ENCODE measurements around the gene TRIM63.

TRIM63 gene

DNA sequence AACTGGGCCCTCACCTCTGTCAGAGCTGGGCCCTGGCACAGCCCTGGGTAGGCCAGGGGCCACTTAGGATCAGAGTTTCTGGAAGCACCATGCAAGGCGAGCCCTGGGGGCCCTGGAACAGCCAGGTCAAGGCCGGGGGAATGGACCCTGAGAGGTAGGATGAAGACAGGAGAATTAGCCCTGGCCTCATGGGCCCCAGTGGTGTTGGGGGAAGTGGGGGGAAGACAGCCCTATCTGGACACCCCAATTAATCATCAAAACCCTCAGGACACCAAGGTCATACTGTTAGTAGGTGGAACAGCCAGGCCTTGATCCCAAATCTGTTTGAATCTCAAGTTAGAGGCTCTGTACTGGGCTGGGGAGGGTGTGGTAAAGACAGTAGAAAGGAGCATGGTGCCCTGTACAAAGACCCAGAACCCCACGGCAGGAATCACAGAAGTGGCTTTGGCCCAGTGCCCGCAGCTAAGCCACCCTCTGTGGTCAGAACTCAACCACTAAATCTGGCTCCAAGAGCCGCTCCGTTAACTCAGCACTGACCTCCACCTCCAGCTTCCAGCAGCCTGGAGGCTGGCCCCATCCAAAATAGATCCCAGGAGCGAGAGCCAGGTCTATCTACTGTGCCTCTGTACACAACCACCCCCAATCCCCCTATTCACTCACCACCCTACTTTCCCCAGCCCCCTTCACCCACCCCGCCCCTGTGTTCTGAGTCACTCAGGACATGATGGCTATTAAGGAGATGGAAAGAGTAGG lies 14.0 kb upstream of the TRIM63 start:
- no peaks in the 10 kb centered on the region for H3K36me3 ChIP-seq (ENCODE audit: control insufficient read depth, insufficient read depth, low read length)
- H3K27ac ChIP-seq (ENCODE audit: low read depth, low read length) = no peak overlapping the region
- no peaks in the 10 kb centered on the region for H3K27me3 ChIP-seq (ENCODE audit: control insufficient read depth, insufficient read depth, low read length)
- H3K4me1 ChIP-seq (ENCODE audit: control insufficient read depth, insufficient read depth, low read length) = no peaks in the 10 kb centered on the region
- no peak overlapping the region for H3K4me3 ChIP-seq (ENCODE audit: low read length)
- no peak overlapping the region for H3K9ac ChIP-seq (ENCODE audit: low read length)

DNA sequence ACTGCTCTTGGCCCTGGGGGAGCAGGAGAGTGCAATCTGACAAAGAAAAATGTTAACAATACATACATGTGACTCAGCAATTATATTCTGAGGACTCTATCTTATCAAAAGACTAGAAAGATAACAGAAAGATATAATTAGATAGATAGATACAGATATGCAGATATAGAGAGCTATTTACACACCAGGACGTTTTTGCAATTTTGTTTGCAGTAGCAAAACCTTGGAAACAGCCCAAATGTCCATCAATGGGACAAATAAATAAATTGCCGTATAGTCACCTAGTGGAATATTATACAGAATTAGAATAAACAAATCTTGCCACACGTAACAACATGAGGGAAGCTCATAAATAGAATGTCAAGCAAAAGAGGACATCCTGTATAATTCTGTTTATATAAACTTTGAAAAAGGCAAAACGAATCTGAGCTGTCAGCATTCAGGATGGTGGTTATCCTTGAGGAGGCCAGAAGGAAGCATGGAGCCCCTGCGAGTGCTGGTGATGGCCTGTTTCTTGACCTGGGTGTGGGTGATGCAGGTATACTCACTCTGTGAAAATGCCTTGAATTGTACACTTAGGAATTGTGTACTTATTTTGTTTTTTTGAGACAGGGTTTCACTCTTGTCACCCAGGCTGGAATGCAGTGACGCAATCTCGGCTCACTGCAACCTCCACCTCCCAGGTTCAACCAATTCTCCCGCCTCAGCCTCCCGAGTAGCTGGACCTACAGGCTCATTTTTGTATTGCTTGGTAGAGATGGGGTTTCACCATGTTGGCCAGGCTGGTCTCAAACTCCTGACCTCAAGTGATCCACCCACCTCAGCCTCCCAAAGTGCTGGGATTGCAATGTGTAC lies 12.8 kb upstream of the TRIM63 start:
- H3K27me3 ChIP-seq (ENCODE audit: control insufficient read depth, insufficient read depth, low read length) = no peaks in the 10 kb centered on the region
- H3K4me3 ChIP-seq (ENCODE audit: low read length) = no peak overlapping the region
- H3K27ac ChIP-seq (ENCODE audit: low read depth, low read length) = no peak overlapping the region
- no peaks in the 10 kb centered on the region for H3K4me1 ChIP-seq (ENCODE audit: control insufficient read depth, insufficient read depth, low read length)
- no peaks in the 10 kb centered on the region for H3K36me3 ChIP-seq (ENCODE audit: control insufficient read depth, insufficient read depth, low read length)
- H3K9ac ChIP-seq (ENCODE audit: low read length) = no peak overlapping the region

DNA sequence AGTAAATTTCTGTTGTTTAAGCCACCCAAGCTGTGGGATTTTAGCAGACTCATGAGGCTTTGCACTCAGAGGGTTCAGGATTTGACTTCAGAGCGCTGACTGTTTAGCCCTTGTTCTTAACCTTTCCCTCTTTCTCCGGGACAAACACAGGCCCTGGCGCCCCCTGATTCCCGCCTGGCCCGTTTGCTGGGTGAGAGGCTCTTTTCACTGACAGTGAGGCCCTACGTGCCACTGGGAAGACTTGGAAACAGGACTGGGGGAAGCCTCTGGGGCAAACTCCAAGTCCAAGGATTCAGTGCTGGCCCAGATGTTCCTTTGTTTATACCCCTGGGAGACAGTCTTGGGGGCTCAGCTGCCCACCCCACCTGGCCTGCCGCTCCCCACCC lies 11.7 kb upstream of the TRIM63 start:
- Histone ChIP-seq H3K4me1 (ENCODE audit: control insufficient read depth, insufficient read depth, low read length) (no peaks in the 10 kb centered on the region), H3K36me3 (ENCODE audit: control insufficient read depth, insufficient read depth, low read length) (no peaks in the 10 kb centered on the region), H3K4me3 (ENCODE audit: low read length) (no peak overlapping the region), H3K27me3 (ENCODE audit: control insufficient read depth, insufficient read depth, low read length) (no peaks in the 10 kb centered on the region), H3K9ac (ENCODE audit: low read length) (no peak overlapping the region), H3K27ac (ENCODE audit: low read depth, low read length) (no peak overlapping the region)

DNA sequence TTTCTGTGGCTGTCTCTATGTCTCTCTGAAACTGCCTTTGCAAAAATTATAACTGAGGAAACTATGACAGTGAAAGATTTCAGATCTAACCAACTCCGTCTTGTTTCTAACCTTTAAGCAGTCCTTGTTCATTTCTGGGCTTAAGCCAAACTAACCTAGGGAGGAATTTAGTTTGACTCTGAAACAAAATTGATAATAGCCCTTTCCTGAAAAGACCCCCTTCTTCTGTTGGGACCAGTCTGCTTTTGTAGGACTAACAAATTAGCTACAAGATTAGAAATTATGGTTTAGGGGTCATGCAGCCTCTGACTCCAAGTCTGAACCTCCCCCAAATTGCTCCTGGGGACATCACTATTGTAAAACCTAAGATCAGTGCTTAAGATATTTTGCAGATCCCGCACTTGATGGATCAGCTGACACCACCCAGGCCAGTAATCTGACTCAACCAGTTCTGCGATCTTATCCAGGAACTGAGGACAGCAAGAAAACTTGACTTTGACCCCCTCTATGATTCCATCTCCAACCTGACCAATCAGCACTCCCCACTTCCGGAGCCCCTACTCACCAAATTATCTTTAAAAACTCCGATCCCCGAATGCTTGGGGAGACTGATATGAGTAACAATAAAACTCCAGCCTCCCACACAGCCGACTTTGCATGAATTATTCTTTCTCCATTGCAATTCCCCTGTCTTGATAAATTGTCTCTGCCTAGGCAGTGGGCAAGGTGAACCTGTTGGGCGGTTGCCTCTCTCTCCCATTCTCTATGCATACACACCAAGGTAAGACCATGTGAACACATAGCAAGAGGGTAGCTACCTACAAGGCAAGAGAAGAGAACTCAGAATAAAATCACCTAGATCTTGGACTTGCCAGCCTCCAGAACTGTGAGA lies 11.1 kb upstream of the TRIM63 start:
- no peak overlapping the region for H3K9ac ChIP-seq (ENCODE audit: low read length)
- no peaks in the 10 kb centered on the region for H3K36me3 ChIP-seq (ENCODE audit: control insufficient read depth, insufficient read depth, low read length)
- no peak overlapping the region for H3K27ac ChIP-seq (ENCODE audit: low read depth, low read length)
- H3K4me3 ChIP-seq (ENCODE audit: low read length) = no peak overlapping the region
- H3K27me3 ChIP-seq (ENCODE audit: control insufficient read depth, insufficient read depth, low read length) = no peaks in the 10 kb centered on the region
- no peaks in the 10 kb centered on the region for H3K4me1 ChIP-seq (ENCODE audit: control insufficient read depth, insufficient read depth, low read length)

DNA sequence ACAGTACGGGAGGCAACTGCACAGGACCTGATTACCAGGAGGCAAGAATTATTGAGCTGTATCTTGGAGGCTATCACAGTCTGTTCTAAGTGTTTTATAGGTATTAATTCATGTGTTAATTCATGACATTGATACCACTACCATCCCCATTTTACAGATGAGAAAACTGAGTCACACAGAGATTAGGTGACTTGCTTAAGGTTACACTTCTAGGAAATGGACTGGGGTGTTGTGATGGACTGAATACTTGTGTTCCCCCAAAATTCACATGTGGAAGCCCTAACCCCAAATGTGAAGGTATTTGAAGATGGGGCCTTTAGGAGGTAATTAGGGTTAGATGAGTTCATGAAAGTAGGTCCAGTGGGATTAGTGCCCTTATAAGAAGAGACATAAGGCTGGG lies 10.1 kb upstream of the TRIM63 start:
- H3K36me3 ChIP-seq (ENCODE audit: control insufficient read depth, insufficient read depth, low read length) = no peaks in the 10 kb centered on the region
- H3K4me1 ChIP-seq (ENCODE audit: control insufficient read depth, insufficient read depth, low read length) = no peaks in the 10 kb centered on the region
- H3K27me3 ChIP-seq (ENCODE audit: control insufficient read depth, insufficient read depth, low read length) = no peaks in the 10 kb centered on the region
- no peak overlapping the region for H3K4me3 ChIP-seq (ENCODE audit: low read length)
- no peak overlapping the region for H3K9ac ChIP-seq (ENCODE audit: low read length)
- H3K27ac ChIP-seq (ENCODE audit: low read depth, low read length) = no peak overlapping the region

DNA sequence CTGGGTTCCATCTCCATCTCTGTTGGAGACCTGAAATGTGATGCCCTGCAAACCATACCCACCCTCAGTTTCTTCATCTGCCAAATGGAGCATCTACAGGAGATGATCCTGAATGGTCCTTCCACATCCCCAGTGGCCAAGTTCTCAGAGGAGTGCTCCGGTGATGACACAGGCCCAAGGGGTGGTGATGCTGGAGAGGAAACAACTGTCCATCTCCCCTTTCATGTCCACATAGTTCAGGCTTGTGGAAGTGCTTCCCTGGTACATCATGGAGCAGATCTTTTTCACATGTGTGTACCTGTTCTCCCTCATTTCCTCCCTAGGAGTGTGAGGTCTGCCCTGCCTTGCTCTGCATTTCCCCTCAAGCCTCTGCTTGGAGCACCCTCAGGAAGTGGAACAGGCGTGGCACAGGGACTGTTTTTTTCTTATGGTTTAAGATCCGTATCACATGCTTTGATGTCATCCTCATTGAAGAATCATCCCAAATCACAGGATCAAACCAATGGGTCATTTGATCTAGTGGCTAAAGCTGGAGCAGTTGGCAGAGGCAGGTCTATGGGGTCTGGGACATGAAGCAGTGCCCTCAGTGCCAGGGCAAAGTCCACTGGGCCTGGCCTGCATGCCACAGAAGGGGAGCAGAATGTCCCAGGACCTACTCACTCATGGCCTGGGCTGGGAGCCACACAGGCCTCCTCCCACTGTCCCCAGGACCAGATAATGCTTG lies 8.2 kb upstream of the TRIM63 start:
- no peaks in the 10 kb centered on the region for H3K4me1 ChIP-seq (ENCODE audit: control insufficient read depth, insufficient read depth, low read length)
- H3K36me3 ChIP-seq (ENCODE audit: control insufficient read depth, insufficient read depth, low read length) = no peaks in the 10 kb centered on the region
- no peaks in the 10 kb centered on the region for H3K27me3 ChIP-seq (ENCODE audit: control insufficient read depth, insufficient read depth, low read length)
- H3K9ac ChIP-seq (ENCODE audit: low read length) = no peak overlapping the region
- no peak overlapping the region for H3K27ac ChIP-seq (ENCODE audit: low read depth, low read length)
- H3K4me3 ChIP-seq (ENCODE audit: low read length) = no peak overlapping the region

DNA sequence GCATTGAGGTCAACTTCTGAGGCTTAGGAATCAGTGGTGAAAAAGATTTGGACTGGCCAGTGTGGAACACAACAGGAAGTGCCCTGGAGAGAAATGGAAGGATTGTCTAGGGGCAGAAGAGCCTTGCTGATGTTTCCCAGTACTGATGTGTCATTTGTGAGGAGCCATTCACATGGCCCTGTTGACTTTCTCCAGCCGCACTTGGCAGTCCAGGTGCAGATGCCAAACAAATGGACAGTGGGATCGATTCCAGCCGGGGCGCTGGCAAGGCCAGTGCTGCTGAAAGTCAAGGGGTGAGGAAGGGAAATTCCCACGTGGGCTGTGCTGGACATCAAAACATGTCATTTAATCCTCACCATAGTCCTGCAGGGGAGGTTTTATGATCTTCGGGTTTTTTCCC lies 4.9 kb upstream of the TRIM63 start:
- no peak overlapping the region for H3K9ac ChIP-seq (ENCODE audit: low read length)
- H3K27ac ChIP-seq (ENCODE audit: low read depth, low read length) = no peak overlapping the region
- H3K4me3 ChIP-seq (ENCODE audit: low read length) = no peak overlapping the region
- no peaks in the 10 kb centered on the region for H3K4me1 ChIP-seq (ENCODE audit: control insufficient read depth, insufficient read depth, low read length)
- no peaks in the 10 kb centered on the region for H3K27me3 ChIP-seq (ENCODE audit: control insufficient read depth, insufficient read depth, low read length)
- H3K36me3 ChIP-seq (ENCODE audit: control insufficient read depth, insufficient read depth, low read length) = no peaks in the 10 kb centered on the region

DNA sequence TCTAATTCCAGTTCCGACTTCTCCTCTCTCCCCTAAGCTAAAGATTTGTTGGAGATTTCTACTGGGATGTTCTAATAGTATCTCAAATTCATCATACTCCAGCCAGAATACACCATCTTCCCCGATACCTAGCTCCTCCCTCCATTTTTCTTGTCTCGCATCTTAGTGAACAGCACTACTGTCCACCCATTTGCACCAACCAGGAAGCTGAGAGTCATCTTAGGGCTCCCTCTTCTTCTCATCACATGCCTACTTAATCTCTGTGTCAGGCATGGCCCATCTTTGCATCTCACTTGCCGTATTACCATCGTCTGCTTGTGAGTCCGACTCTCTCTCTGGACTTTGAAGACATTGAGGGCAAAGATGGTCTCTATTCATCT lies 3.5 kb upstream of the TRIM63 start:
- no peaks in the 10 kb centered on the region for H3K4me1 ChIP-seq (ENCODE audit: control insufficient read depth, insufficient read depth, low read length)
- H3K9ac ChIP-seq (ENCODE audit: low read length) = no peak overlapping the region
- no peak overlapping the region for H3K4me3 ChIP-seq (ENCODE audit: low read length)
- no peaks in the 10 kb centered on the region for H3K36me3 ChIP-seq (ENCODE audit: control insufficient read depth, insufficient read depth, low read length)
- H3K27me3 ChIP-seq (ENCODE audit: control insufficient read depth, insufficient read depth, low read length) = no peaks in the 10 kb centered on the region
- H3K27ac ChIP-seq (ENCODE audit: low read depth, low read length) = no peak overlapping the region

DNA sequence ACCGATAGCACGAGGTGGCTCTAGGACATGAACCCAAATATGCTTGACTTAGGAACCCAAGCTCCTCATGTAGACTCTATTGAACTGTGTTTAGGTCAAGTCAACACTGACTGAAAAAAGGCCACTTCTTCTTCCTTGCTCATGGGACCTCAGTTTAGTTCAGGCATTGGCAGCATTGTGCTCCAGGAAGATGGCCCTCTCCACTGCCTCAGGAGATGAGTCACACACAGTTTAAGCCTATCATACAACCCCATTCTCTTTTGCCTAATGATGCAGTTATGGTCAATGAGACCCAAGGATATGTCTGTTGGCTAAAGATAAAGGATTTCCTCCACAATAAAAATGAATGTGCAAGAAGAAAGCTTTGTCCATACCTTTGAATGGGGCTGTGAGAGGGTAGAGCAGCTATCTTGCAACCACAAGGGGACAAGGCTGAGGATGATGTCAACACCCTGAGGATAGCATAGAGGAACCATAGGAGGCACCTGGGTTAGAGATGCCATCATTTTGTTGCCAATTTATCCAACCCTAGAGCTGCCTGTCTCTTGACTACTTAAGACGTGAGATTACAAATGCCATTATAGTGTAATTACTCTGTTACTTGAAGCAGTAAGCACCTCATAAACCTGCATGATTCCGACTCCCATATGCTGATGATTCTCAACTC lies 3.0 kb upstream of the TRIM63 start:
- H3K27ac ChIP-seq (ENCODE audit: low read depth, low read length) = no peak overlapping the region
- no peaks in the 10 kb centered on the region for H3K4me1 ChIP-seq (ENCODE audit: control insufficient read depth, insufficient read depth, low read length)
- H3K27me3 ChIP-seq (ENCODE audit: control insufficient read depth, insufficient read depth, low read length) = no peaks in the 10 kb centered on the region
- H3K36me3 ChIP-seq (ENCODE audit: control insufficient read depth, insufficient read depth, low read length) = no peaks in the 10 kb centered on the region
- no peak overlapping the region for H3K4me3 ChIP-seq (ENCODE audit: low read length)
- no peak overlapping the region for H3K9ac ChIP-seq (ENCODE audit: low read length)

DNA sequence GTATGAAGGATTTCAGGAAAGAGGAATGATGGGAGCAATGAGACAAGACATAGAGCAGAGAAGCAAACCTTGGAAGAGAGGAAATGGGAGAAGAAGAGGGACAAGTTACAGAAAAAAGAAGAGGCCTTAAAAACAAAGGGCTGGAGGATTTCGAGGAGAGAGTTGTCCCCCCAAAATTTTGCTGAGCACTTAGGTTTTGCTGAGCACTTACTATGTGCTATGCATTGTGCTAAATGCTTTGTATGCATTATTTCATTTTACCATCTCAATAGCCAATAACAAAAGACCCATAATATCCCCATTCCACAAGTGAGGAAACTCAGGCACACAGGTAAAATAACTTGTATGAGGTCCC lies 2.5 kb upstream of the TRIM63 start:
- Histone ChIP-seq H3K9ac (ENCODE audit: low read length) (no peak overlapping the region), H3K4me3 (ENCODE audit: low read length) (no peak overlapping the region), H3K4me1 (ENCODE audit: control insufficient read depth, insufficient read depth, low read length) (no peaks in the 10 kb centered on the region), H3K27me3 (ENCODE audit: control insufficient read depth, insufficient read depth, low read length) (no peaks in the 10 kb centered on the region), H3K36me3 (ENCODE audit: control insufficient read depth, insufficient read depth, low read length) (no peaks in the 10 kb centered on the region), H3K27ac (ENCODE audit: low read depth, low read length) (no peak overlapping the region)

DNA sequence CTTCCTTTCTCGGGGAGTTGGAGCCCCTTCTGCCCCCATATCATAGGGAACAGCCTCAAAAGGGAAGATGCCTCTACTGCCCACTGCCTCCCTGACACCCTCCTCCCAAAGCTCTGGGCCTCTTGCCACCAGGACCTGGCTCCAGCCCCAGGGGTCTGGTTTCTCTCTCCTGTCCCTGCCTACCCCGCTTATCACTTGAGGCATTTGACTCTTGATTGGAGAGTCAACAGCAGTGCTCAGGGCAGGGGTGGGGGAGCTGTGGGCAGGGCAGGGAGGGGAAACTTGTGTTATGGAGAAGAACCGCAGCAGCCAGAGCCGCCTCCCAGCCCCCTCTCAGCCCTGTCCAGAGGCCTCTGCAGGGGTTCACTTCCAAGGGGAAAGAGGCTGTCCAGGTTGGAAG lies 573 bp downstream of the TRIM63 start:
- Histone ChIP-seq H3K27ac (ENCODE audit: low read depth, low read length) (no peak overlapping the region), H3K27me3 (ENCODE audit: control insufficient read depth, insufficient read depth, low read length) (no peaks in the 10 kb centered on the region), H3K9ac (ENCODE audit: low read length) (no peak overlapping the region), H3K36me3 (ENCODE audit: control insufficient read depth, insufficient read depth, low read length) (no peaks in the 10 kb centered on the region), H3K4me3 (ENCODE audit: low read length) (no peak overlapping the region), H3K4me1 (ENCODE audit: control insufficient read depth, insufficient read depth, low read length) (no peaks in the 10 kb centered on the region)
